Effector memory CD4-positive, alpha-beta T cell (primary cell): ENCODE measurements around the gene NDST1.

ENCODE experiments used
- DNase-seq, 3 donors: peaks; one replicate each; pipeline ENCODE4 v3.0.0-alpha.2; 2020
- H3K27ac ChIP-seq: 2 replicates; pipeline ENCODE4 v1.7.0; 2013; ENCODE audit warnings: mild to moderate bottlenecking, low read length, moderate library complexity; ENCODE audit not compliant: insufficient read depth, poor library complexity, severe bottlenecking
- H3K27me3 ChIP-seq: replicated peaks from 2 replicates; pipeline ENCODE4 v1.7.0; 2013; ENCODE audit warnings: mild to moderate bottlenecking, low read length; ENCODE audit not compliant: insufficient read depth, control insufficient read depth, poor library complexity, severe bottlenecking
- H3K36me3 ChIP-seq: 2 replicates; pipeline ENCODE4 v1.7.0; 2013; ENCODE audit warnings: mild to moderate bottlenecking, low read length, moderate library complexity; ENCODE audit not compliant: control insufficient read depth, insufficient read depth
- H3K4me1 ChIP-seq: 2 replicates; pipeline ENCODE4 v1.7.0; 2013; ENCODE audit warnings: low read length, mild to moderate bottlenecking; ENCODE audit not compliant: control insufficient read depth, insufficient read depth, poor library complexity, severe bottlenecking
- H3K4me3 ChIP-seq: 2 replicates; pipeline ENCODE4 v1.7.0; 2013; ENCODE audit warnings: low read length, low read depth, mild to moderate bottlenecking; ENCODE audit not compliant: insufficient read depth, poor library complexity, severe bottlenecking
- H3K9me3 ChIP-seq: 2 replicates; pipeline ENCODE4 v1.7.0; 2013; ENCODE audit warnings: mild to moderate bottlenecking, low read length, moderate library complexity; ENCODE audit not compliant: control insufficient read depth

Gene NDST1

DNA sequence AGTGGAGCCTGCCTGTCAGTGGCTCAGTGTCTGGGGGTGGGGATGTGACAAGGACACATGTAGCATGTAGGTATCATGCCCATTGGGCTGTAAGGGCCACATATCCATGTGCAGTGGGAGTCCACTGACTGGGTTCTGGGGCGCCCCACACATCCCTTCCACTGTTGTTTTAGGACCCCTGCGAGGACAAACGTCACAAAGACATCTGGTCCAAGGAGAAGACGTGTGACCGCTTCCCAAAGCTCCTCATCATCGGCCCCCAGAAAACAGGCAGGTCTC lies 33.4 kb downstream of the NDST1 start:
- no peak for DNase-seq
- Histone ChIP-seq H3K27ac (no peak overlapping the region), H3K27me3 (no peaks in the 10 kb centered on the region), H3K4me3 (no peak overlapping the region), H3K9me3 (no peaks in the 10 kb centered on the region), H3K4me1 (no peaks in the 10 kb centered on the region), H3K36me3 (no peaks in the 10 kb centered on the region)

DNA sequence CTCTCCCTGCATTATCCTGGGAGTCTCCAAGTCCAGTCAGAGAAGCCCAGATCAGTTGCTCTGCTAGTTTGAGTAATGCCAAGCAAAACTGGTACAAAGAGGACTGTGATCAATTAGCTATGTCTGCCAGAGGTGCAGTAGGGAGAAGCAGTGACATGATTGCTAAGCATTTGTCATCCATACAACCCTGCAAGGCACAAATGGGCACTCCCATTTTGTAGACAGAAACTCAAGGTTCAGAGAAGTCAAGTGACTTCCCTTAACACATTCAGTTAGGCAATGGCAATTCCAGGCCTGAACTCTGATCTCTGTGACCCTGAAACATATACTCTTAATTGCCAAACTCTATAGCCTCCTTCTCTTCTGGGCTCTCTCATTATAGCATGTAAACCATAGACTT lies 34.0 kb downstream of the NDST1 start:
- DNase-seq = no peak
- no peak overlapping the region for H3K27ac ChIP-seq
- H3K4me3 ChIP-seq = no peak overlapping the region
- no peaks in the 10 kb centered on the region for H3K27me3 ChIP-seq
- no peaks in the 10 kb centered on the region for H3K4me1 ChIP-seq
- H3K36me3 ChIP-seq = no peaks in the 10 kb centered on the region
- no peaks in the 10 kb centered on the region for H3K9me3 ChIP-seq

DNA sequence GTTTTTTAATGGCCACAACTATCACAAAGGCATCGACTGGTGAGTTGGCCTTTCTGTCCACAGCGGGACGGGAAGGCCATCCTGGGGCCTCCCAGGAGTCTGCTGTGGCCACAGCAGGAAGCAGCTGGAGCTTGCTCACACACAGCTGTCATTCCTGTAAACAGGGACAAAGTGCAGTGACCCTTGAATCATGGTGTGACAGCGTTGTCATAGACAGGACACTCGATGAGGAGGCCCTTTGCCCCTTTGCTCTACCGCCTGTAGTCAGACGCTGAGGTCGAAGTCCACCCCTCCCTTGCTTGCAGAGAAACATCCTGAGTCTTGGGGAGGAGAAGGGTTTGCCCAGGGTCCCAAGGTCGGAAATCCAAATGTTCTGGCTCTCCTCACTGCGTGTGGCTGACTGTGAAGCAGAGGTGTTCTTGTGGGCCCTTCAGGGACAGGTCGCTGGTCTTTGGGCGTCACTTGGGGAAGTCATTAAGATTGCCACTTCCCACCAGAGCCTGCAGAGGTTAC lies 35.1 kb downstream of the NDST1 start:
- Histone ChIP-seq H3K9me3 (no peaks in the 10 kb centered on the region), H3K4me3 (no peak overlapping the region), H3K27ac (no peak overlapping the region), H3K36me3 (no peaks in the 10 kb centered on the region), H3K27me3 (no peaks in the 10 kb centered on the region), H3K4me1 (no peaks in the 10 kb centered on the region)
- no peak for DNase-seq

DNA sequence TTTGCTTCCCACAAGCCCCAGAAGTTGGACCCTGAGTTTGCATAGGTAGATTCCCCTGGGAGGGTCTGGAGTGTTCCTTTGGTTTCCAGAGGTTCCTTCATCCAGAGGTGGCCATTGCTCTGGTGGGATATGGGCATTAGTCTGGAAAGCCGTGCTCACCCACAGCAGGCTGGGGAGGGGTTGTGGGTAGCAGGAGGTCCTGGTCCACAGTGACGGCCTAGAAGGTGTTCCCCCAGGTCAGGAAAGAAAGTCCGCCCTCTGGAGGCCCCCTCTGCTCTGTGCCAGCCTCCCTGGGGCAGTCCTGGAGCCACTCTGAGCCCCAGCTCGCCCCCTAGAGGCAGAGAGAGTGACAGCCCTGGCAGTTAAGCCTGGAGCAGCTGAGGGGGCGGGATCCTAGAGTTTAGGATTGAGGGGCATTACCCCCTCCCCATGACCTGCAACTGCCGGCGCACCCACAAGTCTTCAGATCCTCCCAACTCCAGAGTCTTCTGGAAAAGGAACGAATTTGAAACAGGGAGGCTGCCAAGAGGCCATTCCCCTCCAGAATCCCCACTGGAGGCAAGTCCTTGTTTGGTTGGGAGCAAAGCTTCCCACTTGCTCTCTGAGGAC lies 36.8 kb downstream of the NDST1 start:
- Histone ChIP-seq H3K4me3 (no peak overlapping the region), H3K4me1 (no peaks in the 10 kb centered on the region), H3K9me3 (no peaks in the 10 kb centered on the region), H3K36me3 (no peaks in the 10 kb centered on the region), H3K27me3 (no peaks in the 10 kb centered on the region), H3K27ac (no peak overlapping the region)
- peak; percentile 8 to 37 (median 12) for DNase-seq

DNA sequence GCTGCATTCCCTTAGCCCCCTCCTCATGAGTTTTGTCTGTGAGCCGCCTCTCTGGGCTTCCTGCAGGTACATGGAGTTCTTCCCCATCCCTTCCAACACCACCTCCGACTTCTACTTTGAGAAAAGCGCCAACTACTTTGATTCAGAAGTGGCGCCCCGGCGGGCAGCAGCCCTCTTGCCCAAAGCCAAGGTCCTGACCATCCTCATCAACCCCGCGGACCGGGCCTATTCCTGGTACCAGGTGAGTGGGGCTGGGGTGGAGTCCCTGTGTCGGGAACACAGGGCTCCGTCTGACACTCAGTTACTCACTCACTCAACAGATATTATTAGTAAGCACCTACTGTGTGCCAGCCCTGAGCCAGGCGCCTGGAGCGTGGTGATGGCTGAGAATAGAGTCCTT lies 37.3 kb downstream of the NDST1 start:
- no peak for DNase-seq
- Histone ChIP-seq H3K36me3 (no peaks in the 10 kb centered on the region), H3K4me1 (no peaks in the 10 kb centered on the region), H3K9me3 (no peaks in the 10 kb centered on the region), H3K27ac (no peak overlapping the region), H3K4me3 (no peak overlapping the region), H3K27me3 (no peaks in the 10 kb centered on the region)

DNA sequence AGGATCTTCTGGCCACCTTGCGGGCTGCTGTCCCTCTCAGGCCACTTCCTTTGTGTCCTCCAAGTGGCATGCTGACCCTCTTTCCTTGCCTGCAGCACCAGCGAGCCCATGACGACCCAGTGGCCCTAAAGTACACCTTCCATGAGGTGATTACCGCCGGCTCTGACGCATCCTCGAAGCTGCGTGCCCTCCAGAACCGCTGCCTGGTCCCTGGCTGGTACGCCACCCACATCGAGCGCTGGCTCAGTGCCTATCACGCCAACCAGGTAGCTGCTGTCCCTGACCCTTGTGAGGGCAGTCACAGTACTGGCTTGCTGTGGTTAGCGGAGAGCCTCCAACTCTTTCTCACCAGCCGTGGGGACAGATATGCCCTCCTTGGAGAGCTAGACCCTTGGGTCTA lies 40.2 kb downstream of the NDST1 start:
- DNase-seq = no peak
- H3K4me3 ChIP-seq = no peak overlapping the region
- H3K36me3 ChIP-seq = no peaks in the 10 kb centered on the region
- H3K9me3 ChIP-seq = no peaks in the 10 kb centered on the region
- no peak overlapping the region for H3K27ac ChIP-seq
- no peaks in the 10 kb centered on the region for H3K4me1 ChIP-seq
- no peaks in the 10 kb centered on the region for H3K27me3 ChIP-seq

DNA sequence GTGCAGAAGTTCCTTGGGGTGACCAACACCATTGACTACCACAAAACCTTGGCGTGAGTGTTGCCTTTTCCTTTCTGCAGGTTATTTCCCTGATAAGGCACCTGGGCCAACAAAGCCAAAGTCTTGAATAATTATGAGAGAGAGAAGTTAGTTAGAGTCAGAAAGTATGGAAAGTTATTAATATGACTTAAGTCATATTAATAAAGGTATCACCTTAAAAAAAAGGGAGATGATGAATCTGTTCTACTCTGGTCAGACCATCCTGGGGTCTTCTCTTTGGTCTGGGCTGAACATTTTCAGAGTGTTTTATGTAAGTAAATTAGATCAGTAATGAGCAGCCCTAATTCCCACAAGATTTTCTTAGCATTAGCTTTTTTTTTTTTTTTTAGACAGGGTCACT lies 41.8 kb downstream of the NDST1 start:
- H3K27me3 ChIP-seq = no peaks in the 10 kb centered on the region
- H3K36me3 ChIP-seq = no peaks in the 10 kb centered on the region
- no peaks in the 10 kb centered on the region for H3K4me1 ChIP-seq
- no peak for DNase-seq
- no peak overlapping the region for H3K27ac ChIP-seq
- H3K4me3 ChIP-seq = no peak overlapping the region
- H3K9me3 ChIP-seq = no peaks in the 10 kb centered on the region

DNA sequence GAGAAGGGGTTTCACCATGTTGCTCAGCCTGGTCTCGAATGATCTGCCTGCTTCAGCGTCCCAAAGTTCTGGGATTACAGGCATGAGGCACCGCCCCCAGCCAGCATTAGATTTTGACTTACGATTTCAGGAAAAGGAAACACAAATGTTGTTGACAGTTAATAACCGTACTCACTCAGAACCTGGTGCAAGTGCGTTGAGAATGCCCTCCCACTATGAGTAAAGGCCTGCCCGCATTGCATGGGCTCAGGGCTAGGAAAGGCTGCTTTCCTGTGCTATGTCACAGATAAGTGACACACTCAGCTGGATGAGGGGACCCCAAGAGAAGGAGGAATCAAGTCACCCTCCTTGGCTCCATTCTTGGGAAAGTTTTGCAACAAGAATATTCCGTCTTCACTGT lies 42.4 kb downstream of the NDST1 start:
- no peak overlapping the region for H3K27ac ChIP-seq
- H3K36me3 ChIP-seq = no peaks in the 10 kb centered on the region
- no peak for DNase-seq

DNA sequence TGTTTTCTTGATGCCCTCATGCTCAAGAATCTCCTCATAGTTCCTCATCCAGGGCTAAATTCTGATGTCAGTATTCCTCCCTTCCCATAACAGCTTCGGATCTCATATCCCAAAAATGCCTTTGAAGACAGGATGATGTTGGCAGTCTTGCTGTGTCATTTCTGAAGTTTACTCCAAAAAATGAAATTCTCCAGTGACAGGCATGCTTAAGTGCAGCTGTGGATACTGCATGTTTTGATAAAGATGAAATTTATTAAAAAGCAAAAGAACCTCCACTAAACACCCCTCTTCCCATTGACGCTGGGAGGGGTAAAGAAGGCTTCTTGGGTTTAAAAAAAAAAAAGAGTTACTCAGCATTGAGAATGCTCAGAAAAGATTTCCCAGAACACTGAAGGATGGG lies 43.1 kb downstream of the NDST1 start:
- H3K36me3 ChIP-seq = no peaks in the 10 kb centered on the region

More for the DNA sequence above, 42.4 kb downstream of the NDST1 start:
- no peaks in the 10 kb centered on the region for H3K27me3 ChIP-seq
- H3K9me3 ChIP-seq = no peaks in the 10 kb centered on the region
- H3K4me1 ChIP-seq = no peaks in the 10 kb centered on the region
- H3K4me3 ChIP-seq = no peak overlapping the region

DNA sequence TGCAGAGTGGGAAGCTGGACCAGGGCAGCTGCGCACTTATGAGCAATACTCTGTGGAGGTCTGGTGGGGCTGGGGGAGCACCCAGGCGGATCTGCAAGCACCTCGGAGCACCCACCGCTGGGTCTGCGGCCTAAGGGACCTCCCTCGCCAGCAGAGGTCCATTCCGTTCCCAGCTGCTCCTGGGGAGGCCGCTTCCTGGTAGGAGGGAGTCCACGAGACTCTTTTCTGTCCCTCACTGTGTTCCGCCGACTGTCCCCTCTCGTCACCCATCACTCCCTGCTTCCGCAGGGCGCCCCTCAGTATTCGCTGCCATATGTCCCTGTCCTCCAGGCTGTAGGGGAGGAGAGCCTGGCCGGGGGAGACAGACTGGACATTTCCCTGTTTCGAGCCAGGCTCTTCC lies 45.5 kb downstream of the NDST1 start:
- H3K4me1 ChIP-seq = no peaks in the 10 kb centered on the region
- H3K9me3 ChIP-seq = no peaks in the 10 kb centered on the region
- no peaks in the 10 kb centered on the region for H3K27me3 ChIP-seq
- no peak for DNase-seq
- no peak overlapping the region for H3K4me3 ChIP-seq
- H3K27ac ChIP-seq = no peak overlapping the region
- H3K36me3 ChIP-seq = no peaks in the 10 kb centered on the region

More for the DNA sequence above, 43.1 kb downstream of the NDST1 start:
- Histone ChIP-seq H3K27me3 (no peaks in the 10 kb centered on the region), H3K9me3 (no peaks in the 10 kb centered on the region), H3K4me3 (no peak overlapping the region), H3K27ac (no peak overlapping the region), H3K4me1 (no peaks in the 10 kb centered on the region)
- DNase-seq = no peak
